Activated B cell treated with CpG ODN at 0.5 μM for 24 hours (primary cell): ENCODE measurements around the gene GIMD1. TPM values are rescaled to one million over a fixed set of nuclear protein-coding genes. Genes with fewer than 3 reads are reported as not detected.

Source experiments
- ATAC-seq: fragments of 200-7000 bp; cut with Tn5 transposase; one replicate; pipeline ENCODE4 v1.10.0; 2021; ENCODE audit warnings: low read depth, mild to moderate bottlenecking, moderate library complexity
- CTCF ChIA-PET: fragments of 350-600 bp; sonication (Branson Sonifier 250); formaldehyde crosslinking; loops from one replicate; lab custom pipeline; 2021; ENCODE audit warnings: antibody characterized with exemption; lab: Charles Lee
- POLR2A ChIA-PET: fragments of 350-600 bp; sonication (Branson Sonifier 250); formaldehyde crosslinking; loops from one replicate; lab custom pipeline; 2021; ENCODE audit warnings: antibody characterized with exemption; lab: Charles Lee
- DNase-seq: peaks from one replicate; pipeline ENCODE4 v3.0.0; 2022
- H3K27ac Mint-ChIP-seq: one replicate; pipeline ENCODE4 v1.8.0; 2020; ENCODE audit warnings: mixed read lengths
- H3K27me3 Mint-ChIP-seq: one replicate; pipeline ENCODE4 v1.8.0; 2021; ENCODE audit warnings: mixed read lengths
- H3K36me3 Mint-ChIP-seq: one replicate; pipeline ENCODE4 v1.8.0; 2021; ENCODE audit warnings: low read depth, mixed read lengths
- H3K4me1 Mint-ChIP-seq: one replicate; pipeline ENCODE4 v1.8.0; 2021; ENCODE audit warnings: mixed read lengths
- H3K4me3 Mint-ChIP-seq: one replicate; pipeline ENCODE4 v1.8.0; 2020; ENCODE audit warnings: mild to moderate bottlenecking, mixed read lengths
- H3K9me3 Mint-ChIP-seq: one replicate; pipeline ENCODE4 v1.8.0; 2020; ENCODE audit warnings: mixed read lengths
- intact Hi-C: fragments of 100-400 bp; cut with micrococcal nuclease; formaldehyde crosslinking; loops from one replicate; pipeline ENCODE4 v1.15.1; 2024
- total RNA-seq: library from RNA; stranded (reverse); gene quantifications from 2 replicates; pipeline ENCODE4 v1.2.3, GENCODE V29; 2022
- TF ChIP-seq, protein P1 (sequence below): fragments of 200-600 bp; IDR thresholded peaks from one replicate; pipeline ENCODE4 v1.8.0; 2022; ENCODE audit warnings: antibody characterized with exemption, mild to moderate bottlenecking

The GIMD1 gene
- total RNA-seq, 1 donor from 2014 or later = not detected

DNA sequence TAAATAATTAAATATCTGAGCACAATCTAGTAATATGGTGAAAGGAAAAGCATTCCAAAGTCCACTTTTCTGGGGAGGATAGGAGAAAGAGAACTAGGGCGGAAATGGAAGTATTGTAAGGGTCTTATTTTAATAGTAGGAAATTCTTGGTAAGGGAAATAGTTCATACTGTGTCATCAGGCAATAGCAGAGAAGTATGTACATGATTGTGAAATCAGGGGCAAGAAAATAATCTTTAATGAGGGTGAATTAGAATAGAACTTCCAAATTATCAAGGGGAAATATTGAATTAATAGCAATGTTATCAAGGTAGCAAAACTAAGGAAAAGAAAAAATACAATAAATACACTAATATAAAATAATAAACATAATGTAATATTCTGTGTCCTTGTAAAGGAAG is 14.8 kb downstream of the GIMD1 start:
- CTCF ChIA-PET = interaction anchor here (1.0 kb wide), 1 partner anchor 16 kb away, joined by 3 read pairs; no protein-coding TSS in a partner anchor
- no peak overlapping the region for H3K4me3 Mint-ChIP-seq
- no peaks in the 10 kb centered on the region for H3K9me3 Mint-ChIP-seq
- POLR2A ChIA-PET = no interaction called here
- no peaks in the 10 kb centered on the region for H3K27me3 Mint-ChIP-seq
- H3K36me3 Mint-ChIP-seq = peaks cover 23% of the 10 kb centered on the region
- intact Hi-C loops = no loop called here
- TF ChIP-seq, protein P1, sequence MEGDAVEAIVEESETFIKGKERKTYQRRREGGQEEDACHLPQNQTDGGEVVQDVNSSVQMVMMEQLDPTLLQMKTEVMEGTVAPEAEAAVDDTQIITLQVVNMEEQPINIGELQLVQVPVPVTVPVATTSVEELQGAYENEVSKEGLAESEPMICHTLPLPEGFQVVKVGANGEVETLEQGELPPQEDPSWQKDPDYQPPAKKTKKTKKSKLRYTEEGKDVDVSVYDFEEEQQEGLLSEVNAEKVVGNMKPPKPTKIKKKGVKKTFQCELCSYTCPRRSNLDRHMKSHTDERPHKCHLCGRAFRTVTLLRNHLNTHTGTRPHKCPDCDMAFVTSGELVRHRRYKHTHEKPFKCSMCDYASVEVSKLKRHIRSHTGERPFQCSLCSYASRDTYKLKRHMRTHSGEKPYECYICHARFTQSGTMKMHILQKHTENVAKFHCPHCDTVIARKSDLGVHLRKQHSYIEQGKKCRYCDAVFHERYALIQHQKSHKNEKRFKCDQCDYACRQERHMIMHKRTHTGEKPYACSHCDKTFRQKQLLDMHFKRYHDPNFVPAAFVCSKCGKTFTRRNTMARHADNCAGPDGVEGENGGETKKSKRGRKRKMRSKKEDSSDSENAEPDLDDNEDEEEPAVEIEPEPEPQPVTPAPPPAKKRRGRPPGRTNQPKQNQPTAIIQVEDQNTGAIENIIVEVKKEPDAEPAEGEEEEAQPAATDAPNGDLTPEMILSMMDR = no peak
- no peak overlapping the region for H3K27ac Mint-ChIP-seq
- ATAC-seq (no peak), DNase-seq (no peak)
- H3K4me1 Mint-ChIP-seq = peaks cover 3% of the 10 kb centered on the region

GRCh38 chr4:106351016-106351415 is 17.6 kb downstream of the GIMD1 start:
- ChIA-PET POLR2A (no interaction called here), CTCF (no interaction called here)
- Mint-ChIP-seq H3K4me3 (no peak overlapping the region), H3K4me1 (no peaks in the 10 kb centered on the region), H3K36me3 (peaks cover 45% of the 10 kb centered on the region), H3K27ac (no peak overlapping the region), H3K27me3 (no peaks in the 10 kb centered on the region), H3K9me3 (no peaks in the 10 kb centered on the region)
- intact Hi-C loops = no loop called here
- ATAC-seq = no peak
- DNase-seq = no peak
- TF ChIP-seq, protein P1 = no peak

- Mint-ChIP-seq H3K4me3 (no peak overlapping the region), H3K27ac (no peak overlapping the region), H3K9me3 (no peaks in the 10 kb centered on the region), H3K27me3 (no peaks in the 10 kb centered on the region), H3K4me1 (peaks cover 13% of the 10 kb centered on the region), H3K36me3 (peaks cover 70% of the 10 kb centered on the region)
- intact Hi-C loops = no loop called here
- ChIA-PET CTCF (no interaction called here), POLR2A (no interaction called here)
- TF ChIP-seq, protein P1 = no peak
- DNase-seq = no peak
- ATAC-seq = no peak
Measured at GRCh38 chr4:106347167-106347566, 21.4 kb downstream of the GIMD1 start.

DNA sequence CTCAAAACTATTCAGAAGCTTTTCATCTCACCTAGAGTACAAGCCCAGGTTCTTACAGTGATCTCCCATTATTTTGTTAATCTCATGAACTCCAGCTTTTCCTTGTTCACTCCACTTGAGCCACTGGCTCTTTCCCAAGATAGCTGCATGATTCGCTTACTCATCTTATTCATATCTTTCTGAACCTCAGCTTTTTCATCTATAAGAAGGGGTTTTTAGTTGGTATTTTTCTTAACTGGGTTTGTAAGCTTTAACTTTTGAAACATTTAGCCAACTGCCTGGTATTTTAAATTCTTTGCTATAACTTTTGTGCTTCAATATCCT is 24.0 kb downstream of the GIMD1 start:
- TF ChIP-seq, protein P1 = no peak
- ATAC-seq = no peak
- Mint-ChIP-seq H3K27me3 (no peaks in the 10 kb centered on the region), H3K9me3 (peaks cover 8% of the 10 kb centered on the region), H3K36me3 (peaks cover 78% of the 10 kb centered on the region), H3K27ac (no peak overlapping the region), H3K4me1 (peaks cover 32% of the 10 kb centered on the region), H3K4me3 (no peak overlapping the region)
- ChIA-PET POLR2A (no interaction called here), CTCF (no interaction called here)
- intact Hi-C loops = no loop called here
- DNase-seq = no peak

DNA sequence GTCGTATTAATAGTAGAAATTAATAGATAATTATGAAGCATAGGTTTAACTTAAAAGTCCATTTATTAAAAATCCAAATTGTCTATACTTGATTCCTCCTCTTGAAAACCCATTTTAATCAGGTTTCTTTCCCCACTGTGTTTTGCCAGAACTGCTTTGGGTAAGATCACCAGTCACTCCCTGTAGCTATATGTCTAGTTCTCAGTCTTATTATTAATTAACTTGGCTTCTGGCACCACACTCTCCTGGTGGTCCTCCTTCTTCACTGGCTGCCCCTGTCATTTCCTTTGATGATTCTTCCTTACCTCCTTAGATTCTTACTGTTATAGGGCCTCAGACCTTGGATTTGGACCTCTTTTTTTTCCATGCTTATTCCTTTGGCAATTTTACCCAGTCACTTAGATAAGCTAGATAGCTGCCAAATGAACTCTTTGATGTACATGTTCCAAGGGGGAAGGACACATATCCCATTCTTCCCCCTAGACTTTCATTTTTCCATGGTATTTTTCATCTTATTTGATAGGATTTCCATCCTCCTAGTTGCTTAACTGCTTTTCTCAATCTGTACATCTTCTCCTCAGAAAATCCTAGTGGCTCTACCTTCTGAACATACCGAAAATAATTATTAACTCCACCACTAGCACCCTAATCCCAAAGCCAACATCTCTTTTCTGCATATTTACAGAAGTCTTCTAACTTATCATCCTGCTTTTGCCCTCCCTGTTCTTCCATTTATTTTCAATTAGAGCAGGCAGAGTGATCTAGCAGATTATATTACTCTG is 24.5 kb downstream of the GIMD1 start:
- intact Hi-C loops = no loop called here
- peaks cover 33% of the 10 kb centered on the region for H3K4me1 Mint-ChIP-seq
- no peak for DNase-seq
- TF ChIP-seq, protein P1 = no peak
- no peak for ATAC-seq
- no peaks in the 10 kb centered on the region for H3K27me3 Mint-ChIP-seq
- H3K4me3 Mint-ChIP-seq = no peak overlapping the region
- H3K27ac Mint-ChIP-seq = no peak overlapping the region
- ChIA-PET POLR2A (no interaction called here), CTCF (no interaction called here)
- H3K9me3 Mint-ChIP-seq = peaks cover 8% of the 10 kb centered on the region
- peaks cover 78% of the 10 kb centered on the region for H3K36me3 Mint-ChIP-seq
